Glutamatergic neuron (in vitro differentiated cells): ENCODE results near the gene ZBTB5. TPM values are rescaled to one million over a fixed set of nuclear protein-coding genes. Genes with fewer than 3 reads are reported as not detected.

Experiments
- DNase-seq: peaks from one replicate; pipeline ENCODE4 v3.0.0; 2022
- H3K27ac Mint-ChIP-seq: one replicate; pipeline ENCODE4 v1.8.0; 2020; ENCODE audit warnings: mild to moderate bottlenecking, mixed read lengths, inconsistent platforms; ENCODE audit not compliant: unreplicated experiment
- H3K27me3 Mint-ChIP-seq: one replicate; pipeline ENCODE4 v1.8.0; 2020; ENCODE audit warnings: mild to moderate bottlenecking, moderate library complexity, mixed read lengths, inconsistent platforms; ENCODE audit not compliant: unreplicated experiment
- H3K36me3 Mint-ChIP-seq: one replicate; pipeline ENCODE4 v1.8.0; 2020; ENCODE audit warnings: mild to moderate bottlenecking, mixed read lengths, inconsistent platforms; ENCODE audit not compliant: unreplicated experiment
- H3K4me1 Mint-ChIP-seq: one replicate; pipeline ENCODE4 v1.8.0; 2020; ENCODE audit warnings: mild to moderate bottlenecking, low read depth, mixed read lengths, inconsistent platforms; ENCODE audit not compliant: unreplicated experiment
- H3K4me3 Mint-ChIP-seq: one replicate; pipeline ENCODE4 v1.8.0; 2020; ENCODE audit warnings: mild to moderate bottlenecking, mixed read lengths, inconsistent platforms; ENCODE audit not compliant: unreplicated experiment
- H3K9me3 Mint-ChIP-seq: one replicate; pipeline ENCODE4 v1.8.0; 2020; ENCODE audit warnings: mild to moderate bottlenecking, moderate library complexity, mixed read lengths, inconsistent platforms; ENCODE audit not compliant: unreplicated experiment
- total RNA-seq: library from RNA; stranded (reverse); fragmentation: NEBNext Ultra II Directional; extraction: Animal tissue kit (Norgen Biotek cat#: 25700); gene quantifications from one replicate; pipeline ENCODE4 v1.2.1, GENCODE V29; 2021; ENCODE audit not compliant: unreplicated experiment
- TF ChIP-seq, protein P1 (sequence below): fragments of 200-600 bp; sonication (generic); IDR thresholded peaks from one replicate; pipeline ENCODE4 v1.5.0; 2021; ENCODE audit not compliant: partially characterized antibody, unreplicated experiment

ZBTB5 gene
- total RNA-seq, 1 donor from 2014 or later = 14.3 TPM

DNA sequence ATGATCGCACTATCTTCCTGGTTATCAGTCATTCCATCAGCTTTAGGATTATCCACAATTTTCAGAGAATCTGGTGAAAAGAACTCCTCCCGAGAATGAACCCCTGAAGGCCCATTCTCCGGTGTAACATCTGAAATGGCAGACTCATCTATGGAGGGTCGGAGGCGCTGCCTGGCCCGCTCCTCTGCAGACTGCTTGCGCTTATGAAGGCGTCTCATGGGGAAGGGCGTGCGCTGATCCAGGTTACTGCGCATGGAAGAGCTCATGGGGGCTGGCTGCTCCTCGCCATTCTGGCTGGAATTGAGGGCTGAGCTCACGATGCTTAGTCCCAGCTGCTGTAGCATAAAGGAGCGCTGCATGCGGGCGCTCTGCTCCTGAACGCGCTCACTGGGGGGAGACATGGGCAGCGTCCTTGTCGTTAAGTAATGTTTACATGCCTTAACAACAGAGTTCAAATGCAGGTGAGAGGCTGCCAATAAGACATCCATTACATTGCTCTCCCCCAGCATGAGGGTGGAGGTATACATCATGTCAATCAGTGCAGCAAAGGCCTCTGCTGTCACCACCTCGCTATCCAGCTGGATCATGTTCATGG is 23.4 kb downstream of the ZBTB5 start:
- Mint-ChIP-seq H3K36me3 (no peaks in the 10 kb centered on the region), H3K9me3 (peaks cover 5% of the 10 kb centered on the region), H3K27ac (no peak overlapping the region), H3K4me3 (no peak overlapping the region), H3K27me3 (peaks cover 2% of the 10 kb centered on the region), H3K4me1 (peaks cover 2% of the 10 kb centered on the region)
- no peak for DNase-seq
- TF ChIP-seq, protein P1, sequence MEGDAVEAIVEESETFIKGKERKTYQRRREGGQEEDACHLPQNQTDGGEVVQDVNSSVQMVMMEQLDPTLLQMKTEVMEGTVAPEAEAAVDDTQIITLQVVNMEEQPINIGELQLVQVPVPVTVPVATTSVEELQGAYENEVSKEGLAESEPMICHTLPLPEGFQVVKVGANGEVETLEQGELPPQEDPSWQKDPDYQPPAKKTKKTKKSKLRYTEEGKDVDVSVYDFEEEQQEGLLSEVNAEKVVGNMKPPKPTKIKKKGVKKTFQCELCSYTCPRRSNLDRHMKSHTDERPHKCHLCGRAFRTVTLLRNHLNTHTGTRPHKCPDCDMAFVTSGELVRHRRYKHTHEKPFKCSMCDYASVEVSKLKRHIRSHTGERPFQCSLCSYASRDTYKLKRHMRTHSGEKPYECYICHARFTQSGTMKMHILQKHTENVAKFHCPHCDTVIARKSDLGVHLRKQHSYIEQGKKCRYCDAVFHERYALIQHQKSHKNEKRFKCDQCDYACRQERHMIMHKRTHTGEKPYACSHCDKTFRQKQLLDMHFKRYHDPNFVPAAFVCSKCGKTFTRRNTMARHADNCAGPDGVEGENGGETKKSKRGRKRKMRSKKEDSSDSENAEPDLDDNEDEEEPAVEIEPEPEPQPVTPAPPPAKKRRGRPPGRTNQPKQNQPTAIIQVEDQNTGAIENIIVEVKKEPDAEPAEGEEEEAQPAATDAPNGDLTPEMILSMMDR = no peak

DNA sequence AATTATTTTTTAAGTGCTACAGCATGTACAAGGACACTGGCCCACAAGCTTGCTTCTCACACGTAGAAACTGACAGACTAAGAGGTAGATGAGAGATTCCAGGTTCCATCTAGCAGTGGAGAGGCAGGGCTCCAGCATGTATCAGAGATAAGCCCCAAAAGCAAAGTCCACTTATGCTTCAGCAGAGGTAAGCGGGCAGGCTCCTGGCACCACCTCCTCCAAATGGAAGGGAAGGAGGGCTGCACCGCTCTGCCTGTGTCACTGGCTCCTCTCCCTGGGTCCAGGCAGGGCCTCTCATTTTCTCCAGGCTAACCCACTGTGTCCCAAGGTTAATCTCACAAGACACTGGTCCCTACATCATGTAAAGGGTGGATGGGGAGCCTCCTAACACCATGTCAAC is 26.9 kb downstream of the ZBTB5 start:
- Mint-ChIP-seq H3K27me3 (peaks cover 2% of the 10 kb centered on the region), H3K36me3 (no peaks in the 10 kb centered on the region), H3K27ac (no peak overlapping the region), H3K4me1 (no peaks in the 10 kb centered on the region), H3K9me3 (peaks cover 1% of the 10 kb centered on the region), H3K4me3 (no peak overlapping the region)
- TF ChIP-seq, protein P1 = no peak
- no peak for DNase-seq

DNA sequence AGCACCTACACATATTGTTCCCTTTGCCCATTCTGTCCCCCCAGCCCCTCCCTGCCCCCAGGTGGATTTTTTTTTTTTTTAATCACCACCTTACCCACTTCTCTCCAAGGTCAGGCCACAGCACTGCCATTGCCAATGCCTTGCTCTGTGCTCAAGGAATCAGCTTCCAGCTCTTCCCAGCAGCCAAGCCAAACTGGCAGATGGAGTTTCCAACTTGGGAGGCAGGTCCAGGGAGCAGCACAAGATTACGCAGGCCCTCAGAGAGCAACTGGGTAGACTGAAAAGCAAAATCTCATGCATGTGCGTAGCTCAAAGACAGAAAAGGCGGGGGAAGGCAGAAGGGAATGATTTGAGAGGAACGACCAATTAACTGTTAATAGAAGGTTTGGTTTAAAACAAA is 27.6 kb downstream of the ZBTB5 start:
- Mint-ChIP-seq H3K27ac (peak overlapping the region; percentile 16), H3K9me3 (peaks cover 1% of the 10 kb centered on the region)

DNA sequence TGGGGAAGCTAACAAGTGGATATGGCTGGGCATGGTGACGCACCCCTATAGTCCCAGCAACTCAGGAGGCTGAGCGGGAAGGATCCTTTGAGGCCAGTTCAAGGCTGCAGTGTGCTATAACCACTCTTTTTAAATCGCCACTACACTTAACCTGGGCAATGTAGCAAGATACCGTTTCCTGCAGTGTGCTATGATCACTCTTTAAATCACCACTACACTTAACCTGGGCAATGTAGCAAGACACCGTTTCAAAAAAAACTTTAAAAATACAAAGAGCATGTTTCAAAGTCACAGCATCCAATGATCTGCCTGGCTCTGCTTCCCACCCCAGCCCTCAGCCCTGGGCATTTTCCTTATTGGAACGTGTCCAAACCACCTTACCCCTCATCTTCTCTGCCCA is 28.2 kb downstream of the ZBTB5 start:
- H3K9me3 Mint-ChIP-seq = peaks cover 1% of the 10 kb centered on the region
- peaks cover 2% of the 10 kb centered on the region for H3K27me3 Mint-ChIP-seq
- H3K4me3 Mint-ChIP-seq = no peak overlapping the region
- peak overlapping the region; percentile 11 for H3K27ac Mint-ChIP-seq
- DNase-seq = no peak
- peaks cover 2% of the 10 kb centered on the region for H3K4me1 Mint-ChIP-seq
- no peaks in the 10 kb centered on the region for H3K36me3 Mint-ChIP-seq
- TF ChIP-seq, protein P1 = no peak

More for the DNA sequence above, 27.6 kb downstream of the ZBTB5 start:
- no peak overlapping the region for H3K4me3 Mint-ChIP-seq
- no peak for DNase-seq
- peaks cover 2% of the 10 kb centered on the region for H3K27me3 Mint-ChIP-seq
- TF ChIP-seq, protein P1 = no peak
- peaks cover 2% of the 10 kb centered on the region for H3K4me1 Mint-ChIP-seq
- no peaks in the 10 kb centered on the region for H3K36me3 Mint-ChIP-seq

DNA sequence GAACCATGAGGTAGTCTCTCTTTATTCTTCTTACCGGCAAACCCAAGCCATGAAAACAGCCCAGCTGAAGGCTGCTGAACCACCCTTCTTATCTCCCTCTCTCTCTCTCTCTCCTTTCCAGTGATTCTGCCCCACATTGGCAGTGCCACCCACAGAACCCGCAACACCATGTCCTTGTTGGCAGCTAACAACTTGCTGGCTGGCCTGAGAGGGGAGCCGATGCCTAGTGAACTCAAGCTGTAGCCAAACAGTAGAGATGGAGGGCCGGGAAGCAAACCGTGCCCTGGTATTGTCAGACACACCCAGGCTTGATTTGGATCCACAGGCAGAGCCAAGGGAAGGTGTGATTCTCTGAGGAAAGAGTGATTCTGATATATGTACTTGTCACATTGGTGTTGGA is 28.7 kb downstream of the ZBTB5 start:
- Mint-ChIP-seq H3K27me3 (peaks cover 2% of the 10 kb centered on the region), H3K27ac (no peak overlapping the region), H3K36me3 (no peaks in the 10 kb centered on the region), H3K4me3 (no peak overlapping the region), H3K9me3 (peaks cover 2% of the 10 kb centered on the region), H3K4me1 (peaks cover 2% of the 10 kb centered on the region)
- TF ChIP-seq, protein P1 = no peak
- no peak for DNase-seq
